ENCODE data around the gene CDC20. TPM values are rescaled to one million over a fixed set of nuclear protein-coding genes. Genes with fewer than 3 reads are reported as not detected.

CDC20 gene
- total and polyA plus RNA-seq, 7 donors, result 0.25 to 1.9 (median 1.1) TPM; not detected in 2

DNA sequence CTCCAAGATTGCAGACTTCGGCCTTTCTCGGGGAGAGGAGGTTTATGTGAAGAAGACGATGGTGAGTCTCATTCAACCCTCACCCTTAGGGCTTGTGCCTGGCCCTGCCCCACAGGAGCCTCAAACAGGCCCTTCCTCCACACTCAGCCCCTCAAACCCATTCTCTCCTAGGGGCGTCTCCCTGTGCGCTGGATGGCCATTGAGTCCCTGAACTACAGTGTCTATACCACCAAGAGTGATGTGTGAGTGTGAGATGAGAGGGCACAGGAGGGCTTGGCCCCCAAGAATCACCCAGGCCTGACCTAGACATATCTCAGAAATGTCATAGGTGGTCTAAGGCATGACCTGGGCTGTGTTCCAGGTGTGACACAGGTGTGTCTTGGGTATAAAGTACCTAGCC, 39.5 kb upstream of the CDC20 start:
- no peaks in the 10 kb centered on the region for H3K36me3 ChIP-seq (ENCODE audit: insufficient read depth in 1 of 2, low read depth in 1 of 2)

DNA sequence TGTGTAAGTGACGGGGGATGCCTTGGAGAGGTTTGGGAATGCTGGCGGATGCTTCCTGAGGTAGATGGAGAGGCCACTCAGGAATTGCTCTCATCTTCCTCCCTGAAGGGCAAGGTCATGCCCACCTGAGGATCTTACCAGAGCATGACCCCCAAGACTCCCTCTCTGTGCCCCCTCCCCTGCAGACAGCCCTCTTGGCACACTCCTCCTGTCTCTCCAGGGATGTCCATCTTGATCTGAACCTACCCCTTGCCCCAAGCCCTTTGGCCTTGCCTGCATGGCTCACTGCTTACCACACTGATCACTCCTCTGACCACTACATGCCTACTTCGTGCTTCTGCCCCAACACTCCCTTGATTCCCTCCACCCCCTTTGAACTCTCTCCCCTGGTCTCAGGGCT, 39.0 kb upstream of the CDC20 start:
- no peak for ATAC-seq
- no peak for DNase-seq

More for the DNA sequence above, 39.5 kb upstream of the CDC20 start:
- TF ChIP-seq, protein P1, sequence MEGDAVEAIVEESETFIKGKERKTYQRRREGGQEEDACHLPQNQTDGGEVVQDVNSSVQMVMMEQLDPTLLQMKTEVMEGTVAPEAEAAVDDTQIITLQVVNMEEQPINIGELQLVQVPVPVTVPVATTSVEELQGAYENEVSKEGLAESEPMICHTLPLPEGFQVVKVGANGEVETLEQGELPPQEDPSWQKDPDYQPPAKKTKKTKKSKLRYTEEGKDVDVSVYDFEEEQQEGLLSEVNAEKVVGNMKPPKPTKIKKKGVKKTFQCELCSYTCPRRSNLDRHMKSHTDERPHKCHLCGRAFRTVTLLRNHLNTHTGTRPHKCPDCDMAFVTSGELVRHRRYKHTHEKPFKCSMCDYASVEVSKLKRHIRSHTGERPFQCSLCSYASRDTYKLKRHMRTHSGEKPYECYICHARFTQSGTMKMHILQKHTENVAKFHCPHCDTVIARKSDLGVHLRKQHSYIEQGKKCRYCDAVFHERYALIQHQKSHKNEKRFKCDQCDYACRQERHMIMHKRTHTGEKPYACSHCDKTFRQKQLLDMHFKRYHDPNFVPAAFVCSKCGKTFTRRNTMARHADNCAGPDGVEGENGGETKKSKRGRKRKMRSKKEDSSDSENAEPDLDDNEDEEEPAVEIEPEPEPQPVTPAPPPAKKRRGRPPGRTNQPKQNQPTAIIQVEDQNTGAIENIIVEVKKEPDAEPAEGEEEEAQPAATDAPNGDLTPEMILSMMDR (IDR thresholded peaks at IDR 0.05), result no peak
- no peaks in the 10 kb centered on the region for H3K4me1 ChIP-seq
- H3K4me3 ChIP-seq, result no peak overlapping the region
- no peak overlapping the region for H3K27ac ChIP-seq
- no peak for ATAC-seq
- H3K9me3 ChIP-seq, result no peaks in the 10 kb centered on the region
- H3K27me3 ChIP-seq (ENCODE audit: insufficient read depth in 3 of 3, low read length in 2 of 3), result no peaks in the 10 kb centered on the region
- no peak for DNase-seq
- intact Hi-C loops (cut with DNase I), result loop anchor here in 1 of 2 donors (10.0 kb wide), 1 partner anchor 1174 kb away; no protein-coding TSS in a partner anchor
- 91 to 92% (median 92%) methylated on average over 5 of the region's 5 CpGs for WGBS, 3 donors

DNA sequence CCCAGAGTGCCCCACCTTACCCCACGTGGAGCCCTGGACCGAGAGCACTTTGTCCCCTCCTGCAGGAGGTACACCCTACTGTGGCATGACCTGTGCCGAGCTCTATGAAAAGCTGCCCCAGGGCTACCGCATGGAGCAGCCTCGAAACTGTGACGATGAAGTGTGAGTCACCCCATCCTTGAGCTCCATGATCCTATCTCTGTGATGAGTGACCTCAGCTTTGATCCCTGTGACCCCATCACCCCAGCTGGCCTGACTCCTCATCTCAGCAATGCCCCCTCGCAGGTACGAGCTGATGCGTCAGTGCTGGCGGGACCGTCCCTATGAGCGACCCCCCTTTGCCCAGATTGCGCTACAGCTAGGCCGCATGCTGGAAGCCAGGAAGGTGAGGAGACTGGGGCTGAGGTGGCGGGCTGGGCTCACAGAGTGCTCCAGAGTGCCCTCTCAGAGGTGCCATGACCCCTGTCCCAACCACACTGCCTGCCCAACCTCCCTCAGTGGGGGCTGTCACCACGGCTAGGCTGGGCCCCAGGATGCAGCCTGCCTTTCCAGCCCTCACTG, 37.4 kb upstream of the CDC20 start:
- no peaks in the 10 kb centered on the region for H3K9me3 ChIP-seq
- H3K36me3 ChIP-seq (ENCODE audit: insufficient read depth in 1 of 2, low read depth in 1 of 2), result no peaks in the 10 kb centered on the region
- TF ChIP-seq, protein P1 (IDR thresholded peaks at IDR 0.05), result no peak
- 91 to 98% (median 93%) methylated on average over 15 to 16 of the region's 16 CpGs for WGBS, 3 donors
- H3K27me3 ChIP-seq (ENCODE audit: insufficient read depth in 3 of 3, low read length in 2 of 3), result no peaks in the 10 kb centered on the region
- no peak overlapping the region for H3K27ac ChIP-seq
- H3K4me3 ChIP-seq, result no peak overlapping the region
- intact Hi-C loops (cut with DNase I), result no loop called here
- H3K4me1 ChIP-seq, result no peaks in the 10 kb centered on the region
- ATAC-seq, result no peak
- no peak for DNase-seq

More for the DNA sequence above, 39.0 kb upstream of the CDC20 start:
- H3K27me3 ChIP-seq (ENCODE audit: insufficient read depth in 3 of 3, low read length in 2 of 3), result no peaks in the 10 kb centered on the region
- TF ChIP-seq, protein P1 (IDR thresholded peaks at IDR 0.05), result no peak
- H3K4me1 ChIP-seq, result no peaks in the 10 kb centered on the region
- no peak overlapping the region for H3K27ac ChIP-seq
- H3K9me3 ChIP-seq, result no peaks in the 10 kb centered on the region
- intact Hi-C loops (cut with DNase I), result loop anchor here in 1 of 2 donors (10.0 kb wide), 1 partner anchor 1175 kb away; no protein-coding TSS in a partner anchor
- H3K36me3 ChIP-seq (ENCODE audit: insufficient read depth in 1 of 2, low read depth in 1 of 2), result no peaks in the 10 kb centered on the region
- WGBS, 3 donors, result 65 to 93% (median 67%) methylated on average over 3 of the region's 3 CpGs
- H3K4me3 ChIP-seq, result no peak overlapping the region

DNA sequence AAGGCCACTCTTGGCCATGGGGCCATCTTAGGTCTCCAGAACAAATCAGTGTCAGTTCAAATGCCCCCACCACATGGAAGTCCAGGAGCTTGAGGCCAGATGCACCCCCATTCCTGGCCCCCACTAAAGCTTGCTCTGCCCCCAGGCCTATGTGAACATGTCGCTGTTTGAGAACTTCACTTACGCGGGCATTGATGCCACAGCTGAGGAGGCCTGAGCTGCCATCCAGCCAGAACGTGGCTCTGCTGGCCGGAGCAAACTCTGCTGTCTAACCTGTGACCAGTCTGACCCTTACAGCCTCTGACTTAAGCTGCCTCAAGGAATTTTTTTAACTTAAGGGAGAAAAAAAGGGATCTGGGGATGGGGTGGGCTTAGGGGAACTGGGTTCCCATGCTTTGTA, 36.3 kb upstream of the CDC20 start:
- ATAC-seq, result no peak
- H3K27ac ChIP-seq, result no peak overlapping the region
- intact Hi-C loops (cut with DNase I), result no loop called here
- H3K27me3 ChIP-seq (ENCODE audit: insufficient read depth in 3 of 3, low read length in 2 of 3), result no peaks in the 10 kb centered on the region
- H3K4me1 ChIP-seq, result no peaks in the 10 kb centered on the region
- no peak overlapping the region for H3K4me3 ChIP-seq
- no peaks in the 10 kb centered on the region for H3K9me3 ChIP-seq
- TF ChIP-seq, protein P1 (IDR thresholded peaks at IDR 0.05), result no peak
- no peak for DNase-seq
- no peaks in the 10 kb centered on the region for H3K36me3 ChIP-seq (ENCODE audit: insufficient read depth in 1 of 2, low read depth in 1 of 2)
- 81 to 94% (median 88%) methylated on average over 5 of the region's 5 CpGs for WGBS, 3 donors

DNA sequence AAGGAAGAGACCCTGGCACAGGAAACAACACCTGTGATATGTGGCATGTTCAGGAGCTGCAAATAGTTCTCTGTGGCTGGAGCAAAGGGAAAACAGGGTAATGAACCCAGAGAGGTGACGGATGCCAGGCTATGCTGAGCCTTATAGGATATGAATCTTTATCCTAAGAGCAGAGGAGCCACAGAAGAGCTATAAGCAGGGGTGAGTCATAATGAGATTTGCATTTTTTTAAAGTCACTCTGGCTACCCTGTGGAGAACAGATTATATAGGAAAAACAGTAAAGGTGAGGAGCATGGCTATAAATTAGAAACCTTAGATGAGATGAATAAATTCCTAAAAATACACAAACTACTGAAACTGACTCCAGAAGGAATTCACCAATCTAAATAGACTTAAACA, 34.0 kb upstream of the CDC20 start:
- H3K4me1 ChIP-seq, result no peaks in the 10 kb centered on the region
- H3K27ac ChIP-seq, result no peak overlapping the region
- no peaks in the 10 kb centered on the region for H3K36me3 ChIP-seq (ENCODE audit: insufficient read depth in 1 of 2, low read depth in 1 of 2)
- WGBS, 3 donors, result 88 to 90% (median 89%) methylated on average over 1 of the region's 1 CpG
- H3K9me3 ChIP-seq, result no peaks in the 10 kb centered on the region
- no peak for DNase-seq
- no peak overlapping the region for H3K4me3 ChIP-seq
- H3K27me3 ChIP-seq (ENCODE audit: insufficient read depth in 3 of 3, low read length in 2 of 3), result no peaks in the 10 kb centered on the region
- TF ChIP-seq, protein P1 (IDR thresholded peaks at IDR 0.05), result no peak
- ATAC-seq, result no peak
- intact Hi-C loops (cut with DNase I), result no loop called here
